Stimulated activated CD8-positive, alpha-beta memory T cell treated with anti-CD3 and anti-CD28 coated beads, Interleukin-12 subunit alpha, Interleukin-12 subunit beta, amount 100 ng/mL, for 24 hours (primary cell): ENCODE results near the gene RASSF4.

ENCODE experiments used
- DNase-seq: peaks from one replicate; pipeline ENCODE4 v3.0.0-alpha.2; 2020; ENCODE audit errors: extremely low read depth

RASSF4 gene

DNA sequence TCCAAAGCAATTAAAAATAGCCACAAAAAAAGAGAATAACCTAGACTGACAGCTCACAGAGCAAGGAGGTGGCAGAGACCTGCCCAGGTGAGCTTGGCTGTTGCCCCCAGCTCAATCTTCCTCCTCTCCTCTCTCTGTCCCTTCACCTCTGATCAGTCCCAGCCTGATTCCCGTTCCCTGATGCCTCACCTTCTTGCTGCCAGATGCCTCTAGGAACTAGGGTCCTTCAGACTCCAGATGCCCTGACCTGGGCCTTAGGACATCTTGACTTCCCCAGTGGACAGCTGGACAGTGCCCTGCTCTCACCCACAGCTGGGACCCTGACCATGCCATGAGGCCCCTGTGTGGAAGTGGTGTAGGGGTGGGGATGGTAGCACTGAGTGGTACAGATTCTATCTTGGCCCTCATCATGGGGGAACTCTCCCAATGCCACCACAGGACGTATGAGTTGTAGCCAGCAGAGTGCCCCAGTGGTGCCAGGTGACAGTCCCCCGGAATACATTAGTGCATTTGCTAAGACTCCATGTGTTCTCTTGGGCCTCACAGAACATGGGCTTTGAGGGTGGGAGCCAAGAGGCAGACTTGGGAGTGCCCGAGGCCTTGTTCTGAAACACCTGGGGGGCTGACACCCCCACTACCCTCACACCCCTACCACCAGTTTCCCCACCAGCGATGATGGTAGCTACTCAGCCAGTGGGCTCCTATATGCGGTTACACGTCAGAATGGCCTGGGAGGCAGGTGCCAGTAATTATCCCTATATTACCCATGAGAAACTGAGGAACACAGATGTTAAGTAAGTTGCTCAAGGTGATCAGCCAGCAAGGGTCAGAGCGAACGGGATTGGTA, 17.0 kb downstream of the RASSF4 start:
- DNase-seq = no peak

DNA sequence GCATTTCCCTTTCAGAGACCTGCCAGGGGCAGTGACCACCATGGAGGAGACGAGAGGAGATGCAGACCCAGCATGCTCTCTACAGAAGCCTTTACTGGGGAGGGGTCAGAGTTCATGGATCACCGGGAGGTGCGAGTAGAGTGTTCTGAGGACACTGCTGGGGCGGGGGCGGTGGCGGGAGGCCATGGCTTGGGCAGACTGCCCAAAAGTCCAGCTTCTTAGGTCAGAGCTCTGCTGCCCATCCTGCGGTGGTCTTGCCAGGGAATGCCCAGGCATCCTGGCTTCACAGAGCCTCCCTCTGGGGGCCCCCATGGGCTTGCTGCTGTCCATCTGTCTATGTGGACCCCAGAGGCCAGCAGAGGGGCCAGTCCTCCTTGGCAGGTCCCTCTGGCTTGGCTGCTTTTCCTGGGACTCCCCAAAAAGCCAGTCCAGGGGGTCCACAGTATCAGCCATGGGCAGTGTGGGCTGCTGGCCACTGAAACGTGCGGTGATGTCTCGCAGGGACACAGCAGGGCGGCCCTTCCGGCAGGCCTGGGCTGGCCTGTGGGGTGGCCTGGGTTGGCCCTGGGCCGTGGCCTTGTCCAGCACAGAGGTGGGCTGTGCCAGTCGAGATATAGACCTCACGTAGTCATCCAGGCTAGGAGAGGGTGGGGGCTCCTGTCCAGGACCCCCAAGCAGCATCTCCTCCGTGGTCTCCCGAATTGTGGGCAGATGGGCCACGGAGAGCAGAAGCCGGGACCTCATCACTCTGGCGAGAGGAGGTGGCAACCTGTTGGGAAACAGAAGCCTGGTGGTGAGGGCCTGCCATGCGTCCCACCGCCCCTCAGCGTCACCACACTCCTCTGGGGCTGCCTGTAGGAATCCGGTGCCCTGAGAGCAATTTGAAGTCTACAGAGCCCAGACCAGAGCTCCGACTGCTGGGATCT, 17.9 kb downstream of the RASSF4 start:
- no peak for DNase-seq

- DNase-seq = no peak
Measured at GRCh38 chr10:44978213-44978569, 18.6 kb downstream of the RASSF4 start.

- no peak for DNase-seq
Measured at GRCh38 chr10:44978570-44979280, 19.1 kb downstream of the RASSF4 start, which contains the start of gene DEPP1. Gene DEPP1, minus strand, starts transcription at chr10:44978809. Its CDS starts 779 bp downstream, at chr10:44978030.

DNA sequence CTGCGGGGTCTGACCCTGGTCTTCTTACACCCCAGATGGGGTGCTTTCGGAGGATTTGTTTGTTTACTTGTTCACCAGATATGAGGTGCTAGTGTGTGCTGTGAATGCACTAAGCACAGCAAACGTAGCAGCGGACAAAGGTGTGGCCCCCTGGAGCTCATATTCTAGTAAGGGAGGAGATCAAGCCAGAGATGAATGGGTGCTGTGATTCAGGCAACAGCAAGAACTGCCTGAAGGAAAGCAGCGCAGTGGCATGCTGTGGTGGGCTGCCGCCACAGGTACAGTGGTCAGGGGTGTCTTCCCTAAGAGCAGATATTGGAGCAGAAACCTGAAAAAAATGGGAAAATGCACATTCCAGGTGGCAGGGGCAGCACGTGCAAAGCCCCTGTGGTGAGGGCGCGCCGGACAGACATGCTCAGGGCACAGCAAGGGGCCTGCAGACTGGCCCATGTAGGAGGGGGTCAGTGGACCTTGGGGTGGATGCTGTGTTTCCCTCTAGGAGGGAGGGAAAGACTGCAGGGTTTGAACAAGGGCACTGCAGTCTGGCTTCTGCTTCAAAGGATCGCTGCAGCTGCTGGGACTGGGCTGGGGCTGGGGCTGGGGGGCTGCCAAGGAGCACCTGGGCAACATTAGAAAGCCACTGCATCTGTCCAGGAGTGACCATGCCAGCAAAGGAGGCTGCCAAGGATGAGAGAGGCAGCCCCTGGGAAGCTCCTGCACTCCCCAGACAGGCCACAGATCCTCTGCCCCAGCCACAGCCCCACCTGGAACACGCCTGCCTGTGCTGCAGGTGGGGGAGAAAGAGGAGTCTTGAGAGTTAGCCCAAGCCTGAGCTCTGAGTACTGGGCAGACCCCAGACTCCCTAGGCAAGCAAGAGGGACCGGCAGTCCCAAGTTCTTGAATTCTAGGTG, 19.9 kb downstream of the RASSF4 start:
- DNase-seq = no peak

- DNase-seq = no peak
Measured at GRCh38 chr10:44980309-44981171, 20.9 kb downstream of the RASSF4 start.

DNA sequence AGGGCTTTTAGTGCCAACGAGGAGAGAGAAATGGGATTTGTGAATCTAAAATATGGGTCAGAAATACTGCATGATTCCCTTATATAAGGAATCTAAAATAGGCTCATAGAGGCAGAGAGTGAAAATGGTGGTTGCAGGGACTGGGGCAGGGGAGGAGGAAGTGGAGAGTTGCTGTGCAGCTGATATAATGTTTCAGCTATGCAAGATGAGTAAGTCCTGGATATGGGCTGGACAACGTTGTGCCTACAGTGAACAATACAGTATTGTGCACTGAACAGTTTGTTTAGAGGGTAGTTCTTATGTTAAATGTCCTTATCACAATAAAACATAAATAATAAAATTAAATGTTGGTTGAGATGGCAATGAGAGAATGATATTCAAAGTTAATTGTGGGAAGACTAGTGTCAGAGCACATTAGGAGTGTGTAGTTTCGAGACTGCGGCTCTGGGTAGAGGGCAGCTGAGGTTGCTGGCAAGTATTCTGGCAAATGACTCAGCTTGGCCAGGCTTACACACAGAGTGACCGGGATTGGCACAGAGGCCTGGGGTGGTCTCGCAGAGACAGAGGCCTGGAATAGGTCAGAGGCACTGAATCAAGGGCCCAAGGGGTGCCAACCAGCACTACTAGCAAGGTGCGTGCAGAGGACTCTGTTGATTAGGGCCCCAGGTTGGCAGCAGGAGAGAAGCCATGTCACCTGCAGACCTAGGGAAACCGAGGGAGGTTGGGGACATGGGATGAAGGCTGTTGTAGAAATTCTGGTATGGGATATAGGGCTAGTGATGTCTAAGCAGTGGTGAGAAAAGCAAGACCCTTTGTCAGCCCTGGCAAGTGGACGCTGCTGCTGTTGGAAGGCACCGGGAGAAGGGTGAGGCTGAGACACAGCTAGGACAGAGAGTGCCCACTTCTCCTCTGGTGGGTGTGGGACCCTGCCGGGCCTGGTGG, 21.8 kb downstream of the RASSF4 start:
- no peak for DNase-seq

DNA sequence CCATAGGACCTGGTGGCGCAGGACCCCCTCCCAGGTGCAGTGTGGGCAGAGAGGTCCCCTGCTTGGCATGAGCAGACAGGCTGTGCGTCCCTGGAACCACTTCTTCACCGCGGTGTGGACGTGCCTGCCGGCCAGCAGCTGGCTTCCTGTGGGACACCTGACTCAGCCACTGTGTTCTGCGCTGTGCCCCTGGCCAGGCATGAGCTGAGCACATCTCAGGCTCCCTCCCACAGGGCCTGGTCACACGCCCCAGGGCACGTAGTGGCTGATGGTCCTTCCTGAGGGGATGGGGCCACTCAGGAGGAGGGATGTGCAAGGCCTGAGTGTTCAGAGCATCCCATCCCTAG, 22.5 kb downstream of the RASSF4 start:
- no peak for DNase-seq

GRCh38 chr10:44982496-44982895, 22.9 kb downstream of the RASSF4 start:
- DNase-seq = no peak

GRCh38 chr10:44983066-44983894, 23.7 kb downstream of the RASSF4 start:
- DNase-seq = no peak

- DNase-seq = no peak
Measured at GRCh38 chr10:44983895-44984278, 24.3 kb downstream of the RASSF4 start.

- no peak for DNase-seq
Measured at GRCh38 chr10:44984671-44985101, 25.1 kb downstream of the RASSF4 start.

GRCh38 chr10:44985175-44985681, 25.6 kb downstream of the RASSF4 start:
- DNase-seq = no peak

DNA sequence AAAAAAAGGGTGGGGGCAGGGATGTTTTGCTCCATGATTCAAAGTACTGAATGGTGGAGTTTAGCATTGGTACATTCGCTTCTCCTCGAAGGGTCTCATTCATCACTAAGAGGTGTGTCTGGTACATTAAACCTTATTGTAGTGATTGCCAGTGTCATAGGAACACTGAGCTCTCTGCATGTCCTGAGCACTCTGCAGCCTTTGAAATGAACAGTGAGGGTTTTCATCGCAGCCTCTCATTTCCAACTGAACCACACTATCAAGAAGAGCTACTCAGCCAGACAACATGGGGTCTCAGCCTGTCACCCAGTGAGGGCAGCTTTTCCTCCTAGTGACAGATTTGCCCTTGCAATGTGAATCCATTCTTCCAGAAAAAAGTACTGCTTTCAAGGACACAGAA, 26.6 kb downstream of the RASSF4 start:
- DNase-seq = no peak

- DNase-seq = no peak
Measured at GRCh38 chr10:44986670-44987069, 27.1 kb downstream of the RASSF4 start.

GRCh38 chr10:44988957-44989585, 29.5 kb downstream of the RASSF4 start:
- no peak for DNase-seq

DNA sequence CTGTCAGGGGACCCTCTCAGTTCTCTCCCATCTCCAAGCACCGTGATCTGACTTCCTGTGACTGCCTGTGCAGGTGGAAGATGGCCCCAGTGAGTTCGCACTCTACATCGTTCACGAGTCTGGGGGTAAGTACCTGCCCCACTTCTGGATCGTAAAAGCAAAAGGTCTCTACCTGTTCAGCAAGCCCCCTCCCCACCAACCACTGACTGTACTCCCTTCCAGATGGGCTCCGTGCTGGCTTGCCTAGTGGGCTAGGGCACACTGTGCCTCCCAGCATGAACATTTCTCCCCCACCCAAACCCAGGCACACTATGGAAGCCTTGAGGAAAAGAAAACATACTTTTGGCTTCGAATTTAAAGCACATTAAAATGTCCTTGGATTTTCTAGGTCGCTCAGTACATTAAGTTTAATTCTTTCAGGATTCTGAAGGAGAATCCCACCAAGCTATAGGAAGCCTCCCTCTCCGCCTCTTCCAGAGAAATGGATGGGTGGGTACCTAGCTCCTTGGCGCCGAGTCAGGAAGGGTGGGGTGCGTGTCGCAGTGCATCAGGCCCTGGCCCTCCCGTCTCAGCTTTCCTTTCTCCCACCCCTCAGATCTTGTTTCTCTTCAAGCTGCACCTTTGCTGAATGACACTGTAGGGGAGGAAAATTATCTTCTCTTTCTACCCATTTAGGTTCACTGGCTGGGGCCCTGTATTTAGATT, 30.1 kb downstream of the RASSF4 start:
- DNase-seq = no peak
